22Rv1 (cell line): ENCODE results near the gene FTL.
A peak's percentile ranks its signal among the peaks of the same experiment; 100 is the strongest.

Experiments used
- H3K27ac ChIP-seq: fragments of 450-650 bp; 2 replicates; pipeline ENCODE4 v1.5.1; 2017
- CTCF ChIP-seq: fragments of 450-650 bp; IDR thresholded peaks from 2 replicates; pipeline ENCODE4 v1.5.1; 2017; ENCODE audit warnings: mild to moderate bottlenecking
- ZFX ChIP-seq: fragments of 450-650 bp; IDR thresholded peaks from 2 replicates; pipeline ENCODE4 v1.6.1; 2017; ENCODE audit warnings: antibody characterized with exemption, borderline replicate concordance

FTL gene

GRCh38 chr19:48997972-48998371, 32.9 kb downstream of the FTL start:
- TF ChIP-seq CTCF (peak; percentile 79), ZFX (no peak)
- H3K27ac ChIP-seq, result no peak overlapping the region

GRCh38 chr19:48999481-49000325, 34.6 kb downstream of the FTL start:
- peak; percentile 87 for TF ChIP-seq CTCF
- no peak for TF ChIP-seq ZFX
- no peak overlapping the region for H3K27ac ChIP-seq

GRCh38 chr19:49004133-49004532, 39.0 kb downstream of the FTL start:
- TF ChIP-seq ZFX (no peak), CTCF (no peak)
- no peak overlapping the region for H3K27ac ChIP-seq

- H3K27ac ChIP-seq, result no peak overlapping the region
- TF ChIP-seq ZFX (no peak), CTCF (no peak)
These were observed 40.0 kb downstream of the FTL start for GRCh38 chr19:49004964-49005614.

- H3K27ac ChIP-seq, result no peak overlapping the region
- TF ChIP-seq CTCF, result no peak
- TF ChIP-seq ZFX, result no peak
These were observed 41.8 kb downstream of the FTL start for GRCh38 chr19:49006905-49007304.

- TF ChIP-seq ZFX, result no peak
- TF ChIP-seq CTCF, result no peak
- H3K27ac ChIP-seq, result no peak overlapping the region
These were observed 44.7 kb downstream of the FTL start for GRCh38 chr19:49009828-49010227.

GRCh38 chr19:49010453-49010852, 45.3 kb downstream of the FTL start:
- no peak overlapping the region for H3K27ac ChIP-seq

More at GRCh38 chr19:49010453-49010852, 45.3 kb downstream of the FTL start:
- no peak for TF ChIP-seq ZFX
- TF ChIP-seq CTCF, result no peak
